NCI-H446 treated with DMSO at 0.1 percent for 48 hours (cell line): ENCODE measurements around the gene SMG9.
"Not testable (repeated sequence)": the region's sequence is repeated elsewhere in the genome, so short reads cannot be mapped to it uniquely, and the experiment has no call there.

Source experiments
- DNase-seq: peaks from one replicate; lab custom pipeline; 2025; lab: John Stamatoyannopoulos, UW

SMG9 gene

DNA sequence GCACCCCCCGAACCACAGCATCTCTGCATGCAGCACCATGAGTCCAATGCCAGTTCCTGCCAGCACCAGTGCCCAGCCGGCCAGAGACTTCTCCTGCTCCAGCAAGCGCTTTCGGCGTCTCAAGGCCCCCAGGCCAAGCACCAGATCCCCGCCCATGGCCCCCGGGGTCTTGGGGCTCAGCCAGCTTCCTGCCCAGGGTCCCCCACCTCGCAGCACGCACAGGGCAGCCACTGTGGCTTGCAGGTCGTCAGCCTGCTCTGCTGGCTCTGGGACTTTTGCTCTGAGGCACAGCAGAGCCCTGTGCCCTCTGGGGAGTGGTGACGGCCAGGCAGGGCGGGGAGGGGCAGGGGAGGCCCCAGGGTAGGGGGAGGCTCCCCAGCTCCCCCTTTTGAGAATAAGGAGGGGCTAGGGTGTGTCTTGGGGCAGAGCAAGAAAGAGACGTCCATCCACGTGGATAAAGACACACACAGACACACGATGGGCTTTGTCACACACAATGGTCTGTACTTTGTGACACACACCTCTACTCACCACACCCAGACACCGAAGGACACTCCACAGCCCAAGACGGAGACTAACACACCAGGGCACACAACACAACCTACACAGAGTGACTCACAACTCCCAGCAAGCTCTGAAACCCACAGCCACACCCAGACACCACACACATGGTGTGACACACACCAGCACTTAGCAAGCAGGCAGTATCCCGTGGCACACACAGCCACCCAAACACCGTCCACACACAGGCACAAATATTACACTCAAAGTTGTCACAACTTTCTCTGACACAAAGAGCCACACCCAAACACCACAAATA is 26.2 kb upstream of the SMG9 start, which contains the start of gene KCNN4:
TSS of gene KCNN4 (minus strand) at position 268 of the 820 bp plus-strand sequence. CDS start at position 156, 112 bp downstream.
- no peak for DNase-seq

DNA sequence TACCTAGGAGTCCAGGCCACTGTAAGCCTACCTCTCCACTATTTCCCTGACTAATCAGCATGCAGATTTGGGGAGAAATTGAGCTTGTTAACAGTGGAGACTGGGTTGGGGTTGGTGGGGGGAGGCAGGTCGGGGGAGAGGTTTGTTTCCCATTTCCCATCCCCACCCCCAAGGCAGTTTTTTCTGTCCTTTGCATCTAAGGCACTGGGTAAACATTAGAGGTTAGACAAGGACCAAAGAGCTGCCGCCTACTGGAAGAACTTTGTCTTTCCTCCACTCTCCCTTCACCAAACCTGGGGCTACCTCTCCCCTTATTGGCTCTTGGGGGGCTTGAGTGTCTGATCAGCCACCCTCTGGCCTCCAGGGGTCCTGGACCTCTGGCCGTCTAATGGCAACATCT is 25.1 kb upstream of the SMG9 start:
- no peak for DNase-seq

- DNase-seq, result no peak
Observed at GRCh38 chr19:43779147-43779819, 24.5 kb upstream of the SMG9 start.

- DNase-seq, result no peak
Observed at GRCh38 chr19:43778651-43779050, 23.9 kb upstream of the SMG9 start.

GRCh38 chr19:43777163-43777695 is 22.5 kb upstream of the SMG9 start:
- DNase-seq, result no peak

DNA sequence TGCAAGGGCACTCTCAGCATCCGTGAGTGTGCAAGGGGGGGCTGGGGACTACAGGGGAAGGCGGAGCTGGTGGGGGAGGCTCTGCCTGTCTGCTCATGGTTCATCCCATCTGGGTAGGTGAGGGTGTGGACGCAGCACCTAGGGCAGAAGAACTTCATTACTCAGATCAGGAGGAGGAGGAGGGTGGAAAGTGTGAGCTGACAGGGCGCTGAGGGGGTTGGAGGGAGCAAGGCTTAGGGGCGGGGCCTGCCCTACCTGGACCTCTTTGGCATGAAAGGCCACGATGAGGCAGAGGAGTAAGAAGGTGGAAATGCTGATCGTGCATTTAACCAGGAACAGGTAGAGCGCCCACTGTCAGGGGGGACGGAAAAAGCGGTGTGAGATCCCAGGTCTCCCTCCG is 21.5 kb upstream of the SMG9 start:
- no peak for DNase-seq

DNA sequence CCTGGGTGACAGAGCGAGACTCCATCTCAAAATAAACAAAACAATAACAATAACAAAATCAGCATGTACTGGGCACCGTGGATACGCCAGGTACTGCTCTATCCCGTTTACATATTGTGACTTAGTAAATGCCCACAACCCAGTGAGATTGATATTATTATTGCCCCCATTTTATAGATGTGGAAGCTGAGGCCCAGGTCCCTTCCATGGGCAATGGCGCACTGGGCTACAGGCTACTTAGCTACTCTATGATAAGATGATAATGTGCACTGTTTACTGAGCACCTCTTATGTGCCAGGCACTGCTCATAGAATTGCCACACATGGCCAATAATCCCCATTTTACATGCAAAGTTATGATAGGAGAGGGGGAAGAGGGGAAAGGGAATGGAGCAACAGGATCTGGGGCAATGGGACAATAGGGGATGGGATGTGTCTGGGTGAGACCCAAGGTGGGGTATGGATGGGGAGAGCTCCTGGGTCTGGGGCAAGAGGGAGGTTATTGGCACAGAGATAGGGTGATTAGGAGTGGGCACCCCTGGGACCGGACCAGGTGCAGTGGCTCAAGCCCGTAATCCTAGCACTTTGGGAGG is 20.6 kb upstream of the SMG9 start:
- DNase-seq, result no peak

- DNase-seq, result not testable (repeated sequence)
Observed at GRCh38 chr19:43774940-43775258, 20.1 kb upstream of the SMG9 start.

- DNase-seq, result no peak
Observed at GRCh38 chr19:43774103-43774939, 19.6 kb upstream of the SMG9 start.

DNA sequence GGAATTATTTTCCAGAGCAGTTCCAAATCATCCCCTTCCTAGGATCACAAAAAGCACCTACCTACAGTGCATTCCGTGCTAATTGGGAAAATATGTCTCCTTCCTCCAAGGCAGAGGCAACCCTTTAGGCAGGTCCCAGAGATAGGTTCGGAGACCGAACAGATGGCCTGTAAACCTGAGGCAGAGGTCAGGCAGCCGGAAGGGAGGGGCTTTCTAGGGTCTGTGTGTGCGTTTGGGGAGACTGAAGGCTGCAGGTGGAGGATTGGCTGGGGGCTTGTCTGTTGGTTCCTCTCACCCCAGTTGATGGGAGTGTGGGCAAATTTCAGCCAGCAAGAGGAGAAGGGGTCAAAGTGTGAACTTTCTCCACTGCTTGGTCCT is 19.0 kb upstream of the SMG9 start:
- no peak for DNase-seq

GRCh38 chr19:43769256-43769655 is 14.5 kb upstream of the SMG9 start:
- DNase-seq, result no peak

DNA sequence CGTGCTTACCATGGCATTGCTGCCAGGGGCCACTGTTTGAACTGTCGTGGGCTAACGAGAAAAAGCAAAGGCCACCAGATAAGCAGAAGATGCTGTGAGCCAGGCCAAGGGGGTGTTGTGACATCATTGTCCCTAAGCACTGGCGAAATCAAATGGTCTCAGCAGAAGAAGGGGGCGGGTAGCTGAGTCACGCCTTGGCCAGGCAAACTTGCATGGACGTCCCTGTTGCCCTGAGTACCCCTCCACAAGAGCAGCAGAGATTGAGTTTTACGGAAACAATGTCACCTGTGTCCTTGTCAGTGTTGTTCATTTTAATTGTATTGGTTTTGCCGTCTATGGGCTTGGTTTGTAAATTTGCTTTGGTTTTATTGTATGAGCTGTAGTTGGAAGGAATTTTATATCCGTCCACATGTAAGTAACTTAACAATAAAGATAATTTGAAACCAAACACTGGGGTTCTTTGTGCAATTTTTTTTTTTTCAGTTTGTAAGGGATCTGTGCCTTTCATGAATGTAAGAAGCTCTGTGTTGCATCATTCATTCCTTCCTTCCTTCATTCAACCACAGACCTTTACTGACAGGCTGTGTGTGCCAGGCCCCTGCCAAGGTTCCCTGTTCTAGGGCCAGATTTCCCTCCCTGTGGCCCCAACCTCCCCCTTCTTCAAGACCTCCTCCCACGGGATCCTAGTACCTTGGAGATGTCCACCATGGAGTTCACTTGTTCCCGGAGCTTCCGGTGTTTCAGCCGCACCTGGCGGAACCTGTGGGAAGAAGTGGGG is 13.7 kb upstream of the SMG9 start:
- no peak for DNase-seq

DNA sequence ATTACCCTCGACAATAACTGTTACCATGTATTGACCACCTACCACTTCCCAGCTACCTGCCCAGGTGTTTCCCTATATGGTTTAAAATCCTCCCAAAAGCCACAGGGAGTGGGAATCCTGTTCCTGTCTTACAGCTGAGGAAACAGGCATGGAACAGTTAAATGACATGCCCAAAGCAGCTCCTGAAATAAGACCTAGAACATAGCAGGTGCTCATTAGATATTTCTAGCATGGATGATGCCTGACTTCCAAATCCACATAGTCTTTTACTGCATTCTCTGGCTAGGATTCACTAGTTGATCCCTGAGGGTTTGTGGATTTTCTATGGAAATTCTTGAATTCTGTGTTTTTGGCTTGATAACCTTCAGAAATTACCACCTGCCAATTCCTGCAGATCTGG is 13.1 kb upstream of the SMG9 start:
- no peak for DNase-seq

GRCh38 chr19:43767316-43767715 is 12.6 kb upstream of the SMG9 start:
- DNase-seq, result no peak

DNA sequence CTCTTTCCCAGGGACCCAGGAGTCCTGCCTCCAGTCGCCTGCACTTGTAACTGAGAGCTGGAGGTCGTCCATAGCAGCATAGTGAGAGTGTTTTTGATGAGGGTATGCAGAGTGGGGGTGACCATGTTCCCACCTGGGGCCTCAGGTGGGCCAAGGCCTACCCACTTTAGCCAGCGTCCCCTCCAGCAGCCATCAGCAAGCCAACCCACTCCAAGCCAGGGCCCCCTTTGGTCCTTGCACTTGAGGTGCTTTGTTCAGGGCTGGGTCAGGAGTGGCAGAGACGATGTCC is 11.9 kb upstream of the SMG9 start:
- DNase-seq, result no peak

- DNase-seq, result peak; percentile 7
Observed at GRCh38 chr19:43765109-43765876, 10.5 kb upstream of the SMG9 start.

DNA sequence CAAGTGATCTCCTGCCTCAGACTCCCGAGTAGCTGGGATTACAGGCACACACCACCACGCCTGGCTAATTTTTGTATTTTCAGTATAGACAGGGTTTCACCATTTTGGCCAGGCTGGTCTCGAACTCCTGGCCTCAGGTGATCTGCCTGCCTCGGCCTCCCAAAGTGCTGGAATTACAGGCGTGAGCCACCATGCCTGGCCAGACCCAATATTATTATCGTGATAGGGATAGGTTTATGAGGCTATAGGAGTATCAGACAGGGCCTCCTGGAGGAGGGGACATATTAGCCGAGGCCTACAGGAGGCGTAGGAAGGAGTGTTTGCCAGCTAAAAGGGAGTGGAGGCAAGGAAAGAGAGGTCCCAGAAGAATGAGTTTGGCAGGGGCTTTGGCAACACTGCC is 9.9 kb upstream of the SMG9 start:
- not testable (repeated sequence) for DNase-seq

DNA sequence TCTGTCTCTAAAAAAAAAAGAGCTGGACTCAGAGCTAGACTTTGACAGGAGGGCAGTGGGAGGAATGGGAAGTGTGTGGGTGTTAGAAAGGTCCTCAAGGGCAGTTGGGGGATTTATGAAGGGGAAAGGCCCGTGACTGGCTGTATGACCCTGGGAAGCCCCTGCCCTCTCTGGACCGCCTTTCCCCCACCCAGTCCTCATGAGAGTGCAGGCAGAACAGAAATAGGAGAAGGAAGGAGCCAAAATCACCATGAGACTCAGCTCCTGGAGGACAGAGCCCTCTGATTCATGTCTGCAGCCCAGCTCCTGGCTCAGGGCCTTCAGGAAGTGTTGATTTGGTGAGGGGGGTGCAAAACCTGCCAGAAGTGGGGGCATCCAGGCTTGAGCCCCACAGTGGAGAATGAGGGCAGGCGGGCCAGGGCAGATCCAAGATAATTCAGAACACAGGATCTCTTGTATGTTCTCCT is 8.7 kb upstream of the SMG9 start:
- DNase-seq, result no peak

GRCh38 chr19:43762814-43763213 is 8.1 kb upstream of the SMG9 start:
- DNase-seq, result no peak

GRCh38 chr19:43760941-43761340 is 6.2 kb upstream of the SMG9 start:
- DNase-seq, result no peak

- no peak for DNase-seq
Observed at GRCh38 chr19:43759515-43759914, 4.8 kb upstream of the SMG9 start.
